GM19324 (cell line): ENCODE measurements around the gene ME3.

Experiments
- ATAC-seq: cut with Tn5 transposase; IDR thresholded peaks from one replicate; pipeline ENCODE4 v1.9.1; 2021; ENCODE audit warnings: mild to moderate bottlenecking, moderate library complexity; ENCODE audit not compliant: unreplicated experiment, low FRiP score

ME3 gene

GRCh38 chr11:86693518-86693917 lies 21.1 kb upstream of the ME3 start:
- no peak for ATAC-seq

- no peak for ATAC-seq
These were observed 20.3 kb upstream of the ME3 start for GRCh38 chr11:86692746-86693145.

- no peak for ATAC-seq
These were observed 19.9 kb upstream of the ME3 start for GRCh38 chr11:86692317-86692716.

GRCh38 chr11:86688398-86689179 lies 16.2 kb upstream of the ME3 start:
- peak; percentile 50 for ATAC-seq

GRCh38 chr11:86687185-86687778 lies 14.9 kb upstream of the ME3 start:
- no peak for ATAC-seq

- no peak for ATAC-seq
These were observed 14.1 kb upstream of the ME3 start for GRCh38 chr11:86686531-86686930.

GRCh38 chr11:86681483-86681756 lies 9.0 kb upstream of the ME3 start:
- ATAC-seq = no peak

GRCh38 chr11:86680716-86681482 lies 8.5 kb upstream of the ME3 start:
- no peak for ATAC-seq

- no peak for ATAC-seq
These were observed 6.4 kb upstream of the ME3 start for GRCh38 chr11:86678823-86679222.

DNA sequence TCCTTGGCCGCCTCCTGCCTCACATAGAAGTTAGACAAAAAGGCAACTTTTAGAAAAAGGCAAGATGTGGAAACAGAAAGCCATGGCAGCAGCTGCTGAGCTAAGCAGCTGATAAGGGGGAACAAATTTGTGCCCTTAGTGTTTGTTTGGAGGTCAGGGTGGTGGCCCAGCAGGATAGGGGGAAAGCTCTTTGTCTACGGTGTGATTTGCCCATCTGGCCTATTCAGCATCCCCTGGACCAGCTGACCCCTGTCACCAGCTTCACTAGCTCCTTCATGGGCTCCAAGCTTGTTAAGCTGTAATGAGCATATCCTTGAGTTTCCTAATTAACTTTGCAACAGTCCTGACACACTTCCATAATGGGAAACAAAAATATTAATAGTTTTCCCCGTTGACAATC lies 5.9 kb upstream of the ME3 start:
- ATAC-seq = no peak

DNA sequence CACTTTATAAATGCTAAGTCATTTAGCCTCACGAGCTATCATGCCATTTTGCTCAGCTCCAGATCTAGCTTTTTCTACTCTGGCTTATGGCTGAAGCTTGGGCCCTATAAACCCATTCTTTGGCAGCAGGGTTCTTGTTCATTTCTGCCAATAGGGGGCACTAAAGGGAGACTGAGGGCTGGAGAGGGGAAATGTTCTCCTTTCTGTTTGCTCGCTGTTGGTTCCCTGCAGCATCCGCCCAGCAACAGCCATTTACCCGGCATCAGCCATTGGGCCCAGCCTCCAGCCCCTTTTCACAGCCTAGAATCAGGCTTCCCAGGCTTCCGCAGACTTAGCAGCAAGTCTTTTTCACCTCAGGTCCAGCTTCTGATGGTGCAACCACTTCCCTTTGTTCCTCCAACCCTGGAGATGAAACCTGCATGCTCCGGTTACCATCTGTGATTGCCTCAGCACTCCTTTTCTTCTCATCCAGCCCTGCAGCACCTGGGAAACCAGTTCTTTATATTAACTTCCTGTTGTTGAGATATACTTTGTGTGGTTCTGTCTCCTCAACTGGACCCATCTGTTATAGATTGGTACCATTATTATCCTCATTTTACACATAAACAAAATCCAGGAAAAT lies 4.2 kb upstream of the ME3 start:
- no peak for ATAC-seq

DNA sequence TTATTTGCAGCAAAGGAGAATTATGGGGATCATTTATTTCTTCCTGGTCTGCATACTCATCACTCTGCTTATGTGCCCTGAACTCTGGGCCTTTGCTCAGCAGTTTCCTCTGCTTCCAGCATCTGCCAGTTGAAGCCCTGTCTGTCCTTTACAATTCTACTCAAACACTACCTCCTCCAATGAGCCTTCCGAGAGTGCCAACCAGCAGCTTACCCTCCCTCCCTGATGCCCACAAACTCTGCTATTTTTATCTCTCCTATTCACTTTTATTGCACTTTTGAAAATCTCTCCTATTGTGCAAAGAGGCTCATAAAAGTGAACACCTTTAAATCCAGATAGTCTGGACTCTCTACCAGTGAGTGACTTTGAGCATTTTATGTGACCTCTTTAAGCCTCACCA lies 3.6 kb upstream of the ME3 start:
- ATAC-seq = no peak

GRCh38 chr11:86675017-86675416 lies 2.6 kb upstream of the ME3 start:
- no peak for ATAC-seq

DNA sequence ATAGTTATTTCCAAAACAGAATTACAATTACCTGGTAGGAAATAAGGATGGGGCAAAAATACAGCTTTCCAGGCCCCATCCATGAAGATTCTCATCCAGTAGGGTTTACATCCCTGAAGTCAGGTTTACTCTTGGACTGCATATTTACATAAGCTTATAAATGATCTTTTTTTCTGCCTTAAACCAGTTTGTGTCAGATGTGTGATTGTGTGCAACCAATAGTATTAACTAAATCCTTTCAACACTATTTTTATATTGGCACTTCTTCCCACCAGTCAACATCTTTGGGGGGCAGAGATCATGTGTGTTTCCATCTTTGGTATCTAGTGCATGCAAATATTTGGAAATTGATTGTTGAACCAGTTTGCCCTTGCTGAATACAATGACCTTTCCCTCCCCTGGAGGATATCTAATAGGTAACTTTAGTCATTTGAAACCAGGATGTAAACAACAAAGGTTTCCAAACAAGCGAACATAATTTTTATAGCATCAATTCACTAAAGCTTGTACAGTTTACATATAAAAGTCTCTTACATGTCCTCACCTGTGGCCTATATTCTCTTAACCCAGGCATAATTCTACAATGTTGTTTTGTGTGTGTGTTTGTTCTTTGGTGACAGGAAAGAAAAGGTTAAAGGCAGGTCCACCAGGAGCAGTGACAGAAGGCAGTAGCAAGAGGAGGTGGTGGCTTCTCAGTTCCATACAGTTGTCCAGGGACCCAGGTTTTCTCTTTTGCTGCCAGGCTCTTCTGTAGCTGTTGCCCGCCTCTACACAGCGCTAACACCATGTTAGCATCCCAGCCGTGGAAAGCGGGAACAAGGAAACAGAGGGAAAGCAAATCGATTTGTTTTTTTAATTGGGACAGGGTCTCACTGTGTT lies 1.7 kb upstream of the ME3 start:
- no peak for ATAC-seq

DNA sequence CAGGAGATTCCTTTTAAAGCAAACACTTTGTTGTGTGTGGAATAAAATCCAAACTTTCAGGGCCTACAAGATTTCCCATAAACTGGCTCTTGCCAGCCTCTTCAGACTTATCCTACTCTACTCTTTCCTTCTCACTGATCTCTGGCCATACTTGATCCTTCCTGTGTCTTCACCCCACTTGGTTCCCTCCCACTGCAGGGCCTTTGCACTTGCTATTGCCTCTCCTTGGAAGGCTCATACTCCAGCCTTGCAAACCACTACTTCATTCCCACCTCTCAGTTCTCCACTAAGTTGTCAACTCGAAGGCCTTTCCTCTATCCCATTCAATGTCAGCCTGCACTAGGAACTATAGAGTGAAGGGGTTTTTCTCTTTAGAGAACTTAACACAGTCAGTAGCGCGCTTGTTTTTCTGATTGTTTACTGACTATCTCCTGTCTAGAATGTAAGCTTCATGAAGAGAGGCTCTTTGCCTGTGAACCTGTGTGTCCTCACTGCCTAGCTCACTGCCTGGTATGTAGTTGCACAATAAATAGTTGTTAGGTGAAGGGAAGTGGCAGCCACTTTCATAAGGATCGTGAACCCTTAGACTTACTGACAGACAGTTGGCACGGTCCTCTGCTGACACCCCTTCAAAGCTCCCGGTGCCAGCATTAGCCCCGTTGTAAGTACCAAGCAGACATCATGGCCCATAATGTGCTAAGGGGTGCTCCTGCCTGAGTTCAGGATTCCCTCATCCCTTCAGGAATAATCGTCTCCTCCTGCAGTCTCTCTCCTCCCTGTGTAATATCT lies 833 bp upstream of the ME3 start:
- ATAC-seq = no peak

- peak; percentile 23 for ATAC-seq
These were observed 847 bp downstream of the ME3 start for GRCh38 chr11:86671531-86672006.

- ATAC-seq = no peak
These were observed 1.5 kb downstream of the ME3 start for GRCh38 chr11:86670911-86671310.

DNA sequence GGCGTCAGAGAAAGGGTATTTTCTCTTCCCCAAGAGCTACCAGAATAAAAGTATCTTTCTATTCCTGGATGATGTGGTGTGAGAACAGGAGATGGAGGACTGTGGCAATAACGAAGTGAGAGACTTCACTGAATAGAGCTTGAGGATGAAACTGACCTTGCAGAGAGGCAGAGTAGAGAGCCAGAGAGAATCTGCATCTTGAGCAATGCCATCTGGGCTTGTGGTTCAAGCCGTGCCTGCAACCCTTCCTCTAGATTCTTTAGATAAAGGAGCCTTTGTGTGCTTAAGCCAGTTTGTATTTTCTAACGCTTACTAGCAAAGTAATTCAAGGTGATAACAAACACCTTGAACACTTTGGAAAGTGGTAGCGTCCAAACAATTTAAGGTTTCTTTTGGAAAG lies 2.2 kb downstream of the ME3 start:
- ATAC-seq = no peak

DNA sequence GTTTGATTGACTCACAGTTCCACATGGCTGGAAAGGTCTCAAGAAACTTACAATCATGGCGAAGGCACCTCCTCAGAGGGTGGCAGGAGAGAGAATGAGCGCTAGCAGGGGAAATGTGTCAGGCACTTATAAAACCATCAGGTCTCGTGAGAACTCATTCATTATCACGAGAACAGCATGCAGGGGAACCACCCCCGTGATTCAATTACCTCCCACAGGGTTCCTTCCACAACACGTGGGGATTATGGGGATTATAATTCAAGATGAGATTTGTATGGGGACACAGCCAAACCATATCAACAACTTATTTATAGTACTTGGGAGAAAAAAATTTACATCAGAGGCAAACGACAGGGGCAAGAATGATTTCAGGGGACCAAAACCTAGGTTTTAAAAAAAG lies 3.0 kb downstream of the ME3 start:
- no peak for ATAC-seq

DNA sequence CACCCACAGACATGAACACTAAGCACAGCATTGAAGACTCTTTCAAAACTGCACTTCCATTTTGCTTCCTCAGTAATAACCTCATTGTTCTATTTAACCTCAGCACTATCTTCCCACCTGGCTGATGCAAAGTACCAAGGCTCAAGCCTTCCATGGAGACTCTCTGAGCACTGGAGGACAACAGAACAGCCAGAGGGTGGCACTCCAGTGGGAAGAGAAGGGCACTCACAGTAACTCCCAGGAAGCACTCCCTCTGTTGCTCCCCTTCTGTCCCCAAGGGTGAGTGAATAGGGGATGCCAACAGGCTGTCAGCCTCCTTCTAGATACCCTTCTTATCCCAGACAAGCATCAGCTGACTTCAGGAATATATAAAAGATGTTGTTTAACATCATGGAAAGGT lies 3.5 kb downstream of the ME3 start:
- ATAC-seq = no peak
